ENCODE results near the gene AGPAT2. TPM values are rescaled to one million over a fixed set of nuclear protein-coding genes. Genes with fewer than 3 reads are reported as not detected.

AGPAT2 gene
- total RNA-seq, 1 donor from 2014 or later, result 19.0 TPM

GRCh38 chr9:136675477-136676296, 11.6 kb downstream of the AGPAT2 start:
- H3K4me3 Mint-ChIP-seq, result no peak overlapping the region
- peaks cover 10% of the 10 kb centered on the region for H3K4me1 Mint-ChIP-seq
- no peaks in the 10 kb centered on the region for H3K9me3 Mint-ChIP-seq
- H3K27me3 Mint-ChIP-seq (ENCODE audit: low read depth), result no peaks in the 10 kb centered on the region
- H3K27ac Mint-ChIP-seq (ENCODE audit: unreplicated experiment), result no peak overlapping the region
- H3K36me3 Mint-ChIP-seq (ENCODE audit: low read depth), result no peaks in the 10 kb centered on the region
- DNase-seq (ENCODE audit: low read depth, low spot score), result no peak
- TF ChIP-seq CTCF (conservative IDR thresholded peaks at IDR 0.05), result no peak

GRCh38 chr9:136674786-136675349, 12.4 kb downstream of the AGPAT2 start:
- H3K27ac Mint-ChIP-seq (ENCODE audit: unreplicated experiment), result no peak overlapping the region
- DNase-seq (ENCODE audit: low read depth, low spot score), result no peak
- H3K9me3 Mint-ChIP-seq, result no peaks in the 10 kb centered on the region

GRCh38 chr9:136673975-136674785, 13.1 kb downstream of the AGPAT2 start:
- no peak for TF ChIP-seq CTCF (conservative IDR thresholded peaks at IDR 0.05)
- no peak for DNase-seq (ENCODE audit: low read depth, low spot score)
- H3K9me3 Mint-ChIP-seq, result no peaks in the 10 kb centered on the region
- H3K4me3 Mint-ChIP-seq, result no peak overlapping the region
- H3K36me3 Mint-ChIP-seq (ENCODE audit: low read depth), result no peaks in the 10 kb centered on the region
- H3K27me3 Mint-ChIP-seq (ENCODE audit: low read depth), result no peaks in the 10 kb centered on the region
- peaks cover 5% of the 10 kb centered on the region for H3K4me1 Mint-ChIP-seq
- H3K27ac Mint-ChIP-seq (ENCODE audit: unreplicated experiment), result no peak overlapping the region

More at GRCh38 chr9:136674786-136675349, 12.4 kb downstream of the AGPAT2 start:
- Mint-ChIP-seq H3K36me3 (ENCODE audit: low read depth) (no peaks in the 10 kb centered on the region), H3K27me3 (ENCODE audit: low read depth) (no peaks in the 10 kb centered on the region), H3K4me1 (peaks cover 9% of the 10 kb centered on the region), H3K4me3 (no peak overlapping the region)
- TF ChIP-seq CTCF (conservative IDR thresholded peaks at IDR 0.05), result no peak

- Mint-ChIP-seq H3K4me3 (no peak overlapping the region), H3K27ac (ENCODE audit: unreplicated experiment) (no peak overlapping the region), H3K4me1 (no peaks in the 10 kb centered on the region), H3K9me3 (no peaks in the 10 kb centered on the region), H3K36me3 (ENCODE audit: low read depth) (no peaks in the 10 kb centered on the region), H3K27me3 (ENCODE audit: low read depth) (no peaks in the 10 kb centered on the region)
- TF ChIP-seq CTCF (conservative IDR thresholded peaks at IDR 0.05), result no peak
- DNase-seq (ENCODE audit: low read depth, low spot score), result no peak
Observed at GRCh38 chr9:136673088-136673974, 13.9 kb downstream of the AGPAT2 start.

Data from neural crest cell (in vitro differentiated cells).